Measurements from ENCODE around the gene ARHGAP22.

ARHGAP22 gene

DNA sequence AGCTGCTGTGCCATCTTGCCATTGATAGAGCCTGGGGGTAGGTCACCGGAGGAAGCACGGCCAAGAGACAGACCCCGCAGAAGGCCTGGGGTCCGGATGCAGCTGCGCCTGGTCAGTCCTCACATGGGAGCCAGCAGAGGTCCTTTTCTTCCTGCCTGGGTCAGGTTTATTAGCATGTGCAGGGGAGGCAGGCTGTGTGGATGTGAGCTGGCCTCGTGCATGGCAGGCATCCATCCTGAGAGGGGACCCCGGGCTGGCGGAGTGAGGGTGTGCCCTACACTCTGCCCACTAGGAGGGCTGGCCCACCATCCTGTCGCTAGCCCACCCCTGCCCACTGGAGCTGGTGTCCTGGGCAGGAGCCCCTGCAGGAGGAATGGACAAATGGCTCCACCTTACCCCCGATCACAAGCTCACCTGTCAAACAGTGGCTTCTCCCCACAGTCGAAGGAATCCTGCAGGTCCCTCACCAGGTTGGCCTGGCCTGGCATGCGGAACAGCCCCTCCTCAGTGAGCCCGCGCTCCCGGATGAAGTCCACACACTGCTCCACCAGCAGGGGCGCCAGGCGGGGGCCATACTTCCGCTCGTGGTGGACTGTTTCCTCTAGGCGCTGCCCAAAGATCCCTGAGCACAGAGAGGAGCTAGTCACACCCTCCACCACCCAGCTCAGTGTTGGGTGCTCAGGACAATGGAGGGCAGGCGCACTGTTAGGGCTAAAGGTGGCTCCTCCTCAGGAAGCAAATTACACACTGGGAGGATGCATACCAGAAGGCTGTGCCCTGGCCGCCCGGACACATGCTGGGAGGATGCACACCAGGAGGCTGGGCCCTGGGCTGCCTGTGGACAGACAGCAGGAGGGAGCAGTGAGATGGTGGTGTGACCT lies 145.4 kb downstream of the ARHGAP22 start:
- DNase-seq = no peak

DNA sequence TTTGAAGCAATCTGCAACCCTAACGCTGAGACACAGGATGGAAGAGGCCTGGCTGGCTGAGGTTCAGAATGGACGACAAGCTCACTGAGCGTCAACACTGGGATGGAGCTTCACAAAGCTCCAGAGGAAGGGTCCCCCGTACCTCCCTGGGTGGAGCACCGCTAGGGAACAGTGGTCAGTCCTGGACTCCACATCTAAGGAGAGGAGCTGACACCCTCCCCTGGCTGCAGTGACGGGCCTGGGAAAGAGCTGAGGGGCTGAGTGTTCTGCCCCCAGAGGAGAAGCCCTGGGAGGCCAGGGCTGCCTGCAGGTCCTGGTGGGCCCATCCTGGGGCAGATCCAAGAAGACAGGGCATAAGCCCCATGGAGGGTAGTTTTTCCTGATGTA lies 146.2 kb downstream of the ARHGAP22 start:
- no peak for DNase-seq

DNA sequence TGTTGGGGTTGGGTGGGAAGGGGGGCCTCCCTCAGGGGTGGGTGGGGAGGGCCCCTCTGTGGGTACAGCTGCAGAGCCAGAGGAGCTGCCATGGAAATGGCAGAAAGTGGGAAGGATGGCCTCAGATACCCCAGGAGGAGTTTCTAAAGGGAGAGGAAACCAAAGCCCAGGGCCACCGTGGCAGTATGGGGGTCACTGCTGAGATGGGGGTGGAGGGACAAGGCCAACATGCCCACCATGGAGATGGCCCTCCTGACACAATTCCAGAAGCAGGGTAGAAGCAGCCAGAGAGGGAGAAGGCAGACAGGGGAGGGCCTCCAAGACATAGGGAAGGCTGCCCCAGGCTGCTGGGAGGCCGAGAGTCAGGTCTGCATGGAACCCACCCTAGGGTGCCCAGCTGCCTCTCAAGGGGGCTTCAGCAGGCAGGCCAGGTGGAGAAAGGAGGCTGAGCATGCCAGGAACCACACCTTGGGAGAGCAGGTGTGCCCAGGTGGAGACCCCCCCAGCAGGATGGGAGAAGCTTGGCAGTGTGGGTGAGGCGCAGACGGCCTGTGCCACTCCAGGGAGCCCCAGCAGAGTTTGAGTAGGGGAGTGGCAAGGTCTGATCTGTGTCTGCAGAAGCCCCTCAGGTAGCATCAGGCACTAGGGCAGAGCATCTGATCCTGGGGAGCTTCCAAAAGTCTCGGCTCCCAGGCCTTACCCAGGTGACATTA lies 146.8 kb downstream of the ARHGAP22 start:
- DNase-seq = no peak

DNA sequence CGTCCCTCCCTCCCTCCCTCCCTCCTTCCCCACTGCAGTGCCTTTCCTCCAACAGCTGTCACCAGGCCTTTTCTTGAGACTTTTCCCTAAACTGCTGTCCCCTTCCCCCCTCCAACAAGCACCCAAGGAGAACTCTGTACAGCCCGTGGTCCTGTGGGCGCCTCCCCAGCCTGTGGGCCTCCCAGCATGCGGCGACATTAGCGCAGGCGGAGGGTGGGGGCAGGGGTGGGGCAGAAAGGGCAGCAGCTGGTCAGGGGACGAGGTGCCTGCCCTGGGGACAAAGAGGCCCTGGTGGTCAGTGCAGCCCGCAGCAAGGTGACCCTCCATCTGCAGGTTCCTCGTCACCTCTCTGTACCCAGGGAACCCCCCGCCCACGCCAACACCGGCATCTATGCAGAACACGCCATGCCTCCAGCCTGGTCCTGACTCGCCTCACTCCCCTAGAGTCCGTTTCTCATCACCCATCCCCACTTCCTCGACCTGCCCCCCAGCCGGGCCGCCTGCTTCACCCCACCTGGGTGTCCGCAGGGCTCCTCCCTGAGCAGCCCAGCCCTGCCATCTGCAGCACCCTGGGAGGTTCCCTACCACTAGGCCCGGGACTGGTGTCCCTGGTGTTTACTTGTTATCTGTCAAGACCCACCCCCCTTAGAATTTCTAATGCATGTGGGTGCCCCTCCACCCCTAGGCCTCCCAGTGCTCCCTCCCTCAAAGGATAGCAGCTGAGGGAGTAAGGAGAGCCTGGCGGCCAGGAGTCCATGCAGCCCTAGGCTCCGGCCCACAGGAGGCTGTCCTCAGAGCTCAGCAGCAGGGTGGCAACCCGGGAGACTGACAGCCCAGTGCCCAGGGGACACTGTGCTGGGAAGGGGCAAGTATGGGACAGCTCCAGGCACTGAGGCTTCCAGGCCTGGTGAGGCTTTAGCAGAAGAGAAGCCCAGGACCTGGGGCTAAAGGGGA lies 147.8 kb downstream of the ARHGAP22 start:
- no peak for DNase-seq

DNA sequence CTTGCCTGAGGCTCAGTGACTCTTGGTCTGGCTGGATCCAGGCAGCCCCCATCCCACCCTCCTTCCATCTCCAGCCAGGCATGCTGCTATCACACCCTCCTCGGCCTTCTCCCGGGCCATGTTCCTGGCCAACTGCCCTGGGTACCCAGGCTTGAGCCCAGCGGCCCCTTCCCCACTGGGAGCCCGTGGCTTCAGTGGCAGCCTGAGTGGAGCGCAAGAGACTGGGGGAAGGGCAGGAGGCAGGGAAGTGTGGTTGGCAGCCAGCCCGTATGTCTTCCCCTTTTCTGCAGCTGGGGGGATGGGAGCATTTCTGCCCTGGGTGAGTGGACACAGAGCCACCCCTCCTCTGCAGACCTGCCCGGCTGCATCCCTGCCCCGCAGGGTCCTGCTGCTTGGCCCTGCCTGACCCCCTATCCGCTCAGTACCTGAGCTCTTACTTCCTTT lies 148.5 kb downstream of the ARHGAP22 start:
- no peak for DNase-seq

DNA sequence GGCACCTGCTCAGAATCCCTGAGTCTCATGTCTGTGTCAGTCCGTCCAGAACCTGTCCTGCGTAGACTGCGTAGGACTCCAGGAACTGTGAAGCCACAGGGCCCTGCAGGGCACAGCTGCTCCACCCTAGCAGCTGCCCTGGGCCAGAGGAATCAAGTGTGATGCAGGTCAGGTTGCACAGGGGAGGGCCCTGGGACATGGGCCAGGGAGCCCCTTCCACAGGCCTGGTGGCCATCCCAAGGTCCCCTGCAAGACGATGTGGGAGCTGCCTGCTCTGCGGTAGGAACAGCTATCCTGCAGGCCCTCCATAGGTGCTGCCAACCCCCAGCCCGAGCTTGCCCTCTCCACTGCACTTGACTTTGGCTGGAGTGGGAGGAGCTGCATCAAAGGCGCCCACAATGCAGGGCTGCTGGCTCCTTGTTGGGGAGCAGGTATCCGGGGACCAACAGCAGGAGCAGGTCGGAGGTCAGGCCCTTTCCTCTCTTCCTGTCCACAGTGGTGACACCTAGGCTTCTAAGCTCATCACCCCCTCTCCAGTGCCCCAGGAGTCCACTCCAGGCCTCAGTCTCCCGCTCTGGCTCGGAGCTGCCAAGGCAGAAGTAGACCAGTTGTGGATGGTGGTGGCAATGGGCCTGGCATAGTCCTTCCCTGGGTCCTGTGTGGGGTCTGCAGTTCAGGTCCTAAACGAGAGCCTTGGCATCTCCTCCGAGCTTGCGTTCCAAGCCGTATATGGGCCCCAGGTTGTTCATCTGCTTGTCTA lies 149.3 kb downstream of the ARHGAP22 start:
- no peak for DNase-seq

DNA sequence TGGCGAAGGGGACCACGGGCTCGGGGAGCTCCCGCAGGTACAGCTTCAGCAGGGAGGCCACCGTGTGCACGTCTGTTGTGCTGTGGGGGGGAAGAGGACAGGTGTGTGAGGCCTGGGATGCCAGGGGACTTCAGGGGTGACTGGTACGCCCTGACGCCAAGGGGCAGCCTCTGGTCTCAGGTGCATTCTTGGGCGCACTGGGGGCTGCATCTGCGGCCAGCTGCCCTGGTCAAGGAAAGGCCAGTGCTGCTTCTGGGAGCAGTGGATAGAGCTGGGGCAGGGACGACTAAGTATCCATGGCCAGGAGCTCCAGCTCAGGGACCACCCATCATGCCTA lies 149.8 kb downstream of the ARHGAP22 start:
- no peak for DNase-seq

DNA sequence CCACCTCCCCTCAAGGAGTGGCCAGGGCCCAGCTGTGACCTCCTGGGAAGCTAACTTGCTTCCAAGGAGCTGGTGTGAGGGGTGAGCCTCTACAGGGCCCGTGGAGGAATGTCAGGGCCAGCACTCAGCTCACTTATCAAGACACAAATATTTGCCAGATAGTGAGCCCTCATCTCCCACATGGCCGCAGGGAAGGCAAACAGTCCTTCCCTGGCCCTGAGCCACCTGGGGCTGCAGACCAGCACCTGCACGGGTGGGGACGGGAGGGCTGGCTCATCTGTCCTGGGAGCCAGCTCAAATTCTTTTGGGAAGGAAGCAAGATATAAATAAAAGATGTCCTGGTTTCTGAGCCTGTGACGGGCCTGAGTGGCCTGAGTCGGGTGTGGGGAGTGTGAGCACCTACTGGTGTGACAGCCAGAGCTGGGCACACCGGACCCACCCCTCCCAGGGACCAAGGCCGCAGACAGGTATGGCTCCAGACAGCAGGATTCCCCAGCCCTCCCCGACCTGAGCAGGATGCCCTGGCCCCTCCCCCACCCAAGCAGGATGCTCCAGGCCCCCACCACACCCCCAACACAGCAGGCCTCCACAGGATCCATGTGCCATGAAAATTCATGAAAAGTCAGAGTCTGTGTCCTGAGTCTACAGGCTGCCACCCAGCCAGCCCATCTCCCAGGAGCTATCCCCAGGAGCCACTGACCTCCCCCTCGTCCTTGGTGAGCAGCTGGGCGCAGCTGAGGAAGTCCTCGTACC lies 150.4 kb downstream of the ARHGAP22 start:
- DNase-seq = no peak

DNA sequence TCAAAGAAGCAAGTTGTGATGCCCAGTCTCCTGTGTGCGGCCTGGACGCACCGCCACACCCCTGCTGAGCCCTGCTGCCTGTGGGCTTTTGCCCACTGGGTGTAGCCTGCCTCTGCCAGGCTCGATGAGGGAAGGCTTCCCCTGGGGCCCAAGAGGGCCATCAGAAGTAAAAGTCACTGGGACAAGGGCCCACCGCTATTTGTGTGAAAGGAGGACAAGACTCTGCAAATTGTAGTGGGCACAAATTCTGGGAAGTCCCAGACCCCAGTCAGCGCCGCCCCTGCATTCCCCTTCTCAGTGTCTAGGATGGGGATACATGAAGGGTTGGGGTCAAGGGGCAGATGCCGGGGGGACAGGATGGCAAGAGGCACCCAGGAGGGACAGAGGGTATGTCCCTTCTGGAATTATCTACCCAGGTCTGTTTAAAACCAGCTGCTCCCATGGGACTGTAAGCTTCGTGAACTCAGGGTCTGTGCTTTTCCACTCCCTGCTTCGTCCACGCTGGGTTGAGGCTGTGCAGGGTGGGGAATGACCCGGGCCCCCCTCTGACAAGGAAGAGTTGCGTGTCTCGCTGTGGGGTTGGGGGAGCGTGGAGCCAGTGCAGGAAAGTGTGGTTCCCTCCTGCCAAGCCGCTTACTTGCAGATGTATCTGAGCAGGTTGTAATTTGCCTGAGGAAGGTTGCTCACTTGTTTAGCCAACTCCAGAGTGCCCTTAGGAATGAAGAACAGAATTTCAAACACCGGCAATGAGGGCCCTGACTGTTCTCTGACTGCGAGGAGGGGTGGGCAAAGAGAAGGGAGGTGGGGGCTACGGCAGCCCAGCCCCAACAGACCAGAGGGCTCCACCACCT lies 151.2 kb downstream of the ARHGAP22 start:
- no peak for DNase-seq

DNA sequence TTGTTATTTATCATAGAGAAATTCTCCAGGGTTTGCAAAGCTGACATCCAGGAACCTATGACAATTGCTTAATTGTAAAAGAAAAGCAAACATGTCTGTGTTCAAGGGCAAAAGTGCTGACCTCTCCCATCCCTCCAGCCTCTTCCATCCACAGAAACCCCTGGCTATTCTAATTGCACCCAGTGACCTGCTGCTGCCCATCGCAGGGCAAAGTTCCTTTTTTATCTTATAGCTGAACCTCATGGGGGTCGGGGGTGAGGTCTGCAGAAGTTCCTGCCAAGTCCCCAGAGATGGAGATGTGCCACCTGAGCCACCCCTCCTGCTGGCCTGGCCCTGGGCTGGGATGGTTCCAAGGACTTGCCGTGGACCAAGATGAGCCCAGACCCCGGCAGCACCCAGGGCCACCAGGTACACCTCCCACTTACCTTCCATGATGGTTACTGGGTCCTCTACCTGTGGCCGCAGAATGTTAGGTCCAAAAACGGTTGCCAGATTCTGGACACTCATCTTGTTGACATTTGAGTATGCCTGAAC lies 151.9 kb downstream of the ARHGAP22 start:
- no peak for DNase-seq

DNA sequence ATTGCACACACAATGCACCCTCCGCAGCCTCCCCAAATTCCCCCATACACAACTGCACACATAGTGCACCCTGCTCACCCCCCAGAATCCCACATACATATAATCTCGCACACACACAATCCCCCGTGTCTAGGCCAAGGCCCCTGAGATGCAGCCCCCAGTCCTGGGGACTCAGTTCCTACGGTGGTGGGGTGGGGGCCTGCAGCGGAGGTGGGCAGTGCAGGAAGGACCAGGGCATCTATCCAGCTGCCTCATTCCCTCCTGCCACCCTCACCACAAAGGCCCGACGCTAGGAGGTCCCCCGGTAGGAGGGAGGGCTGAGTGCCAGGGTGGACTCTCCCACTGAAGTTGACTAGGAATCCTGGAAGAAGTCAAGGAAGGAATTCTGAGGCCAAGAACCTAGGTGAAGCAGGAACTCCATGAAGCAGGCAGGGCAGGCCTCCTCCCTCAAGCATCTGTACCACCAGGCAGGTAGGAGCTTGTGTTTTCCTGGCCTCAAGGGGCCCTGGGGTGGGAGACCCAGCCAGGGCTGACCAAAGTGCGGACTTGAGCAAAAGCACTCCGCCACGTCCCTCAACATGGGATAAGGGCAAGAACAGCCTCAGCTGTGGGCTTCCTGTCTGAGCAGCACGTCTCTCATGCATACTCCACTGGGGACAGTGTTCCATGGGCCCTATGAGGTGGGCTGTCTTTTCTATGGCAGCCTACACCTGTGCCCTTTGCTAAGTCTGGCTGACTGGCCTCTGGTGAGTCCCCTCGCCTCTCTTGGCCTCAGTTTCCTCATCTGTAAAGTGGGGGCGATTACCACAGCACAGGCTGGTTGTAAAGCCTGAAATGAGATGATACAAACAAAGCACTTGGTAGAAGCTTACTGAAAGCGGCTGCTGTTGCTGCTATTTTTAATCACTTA lies 152.6 kb downstream of the ARHGAP22 start:
- DNase-seq = no peak

DNA sequence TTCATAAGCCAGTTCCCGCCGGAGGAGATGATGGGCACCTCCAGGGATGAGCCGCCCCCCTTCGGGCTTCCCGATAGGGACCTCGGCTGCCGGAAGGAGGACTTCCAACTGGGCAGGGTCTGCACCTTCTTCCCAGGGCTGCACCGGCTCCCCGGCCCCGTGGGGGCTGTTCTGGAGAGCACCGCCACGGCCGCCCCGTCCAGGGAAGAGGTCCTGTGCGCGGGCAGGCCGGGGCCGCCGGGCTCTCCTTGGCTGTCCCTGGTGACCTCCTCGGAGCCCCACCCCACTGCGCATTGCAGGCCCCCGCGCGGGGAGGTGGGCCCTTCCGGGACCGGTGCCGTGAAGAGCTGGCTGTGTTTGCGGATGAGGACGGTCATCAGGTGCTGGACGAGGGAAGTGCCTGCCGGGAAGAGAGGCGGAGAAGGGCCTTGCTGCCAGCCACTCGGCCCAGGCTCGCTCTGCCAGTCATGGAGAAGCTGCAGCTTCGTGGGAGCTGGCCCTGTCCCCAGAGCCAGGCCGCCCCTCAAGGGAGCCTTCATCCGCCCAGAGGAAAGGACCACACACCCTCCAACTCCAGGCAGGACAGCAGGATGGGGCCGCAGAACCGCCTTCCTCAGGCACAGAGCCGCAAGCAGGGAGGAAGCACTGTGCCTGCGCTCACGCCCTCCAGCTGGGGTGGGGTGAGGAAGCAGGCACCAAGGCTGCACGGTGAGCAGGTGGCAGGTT lies 154.0 kb downstream of the ARHGAP22 start:
- DNase-seq = no peak

DNA sequence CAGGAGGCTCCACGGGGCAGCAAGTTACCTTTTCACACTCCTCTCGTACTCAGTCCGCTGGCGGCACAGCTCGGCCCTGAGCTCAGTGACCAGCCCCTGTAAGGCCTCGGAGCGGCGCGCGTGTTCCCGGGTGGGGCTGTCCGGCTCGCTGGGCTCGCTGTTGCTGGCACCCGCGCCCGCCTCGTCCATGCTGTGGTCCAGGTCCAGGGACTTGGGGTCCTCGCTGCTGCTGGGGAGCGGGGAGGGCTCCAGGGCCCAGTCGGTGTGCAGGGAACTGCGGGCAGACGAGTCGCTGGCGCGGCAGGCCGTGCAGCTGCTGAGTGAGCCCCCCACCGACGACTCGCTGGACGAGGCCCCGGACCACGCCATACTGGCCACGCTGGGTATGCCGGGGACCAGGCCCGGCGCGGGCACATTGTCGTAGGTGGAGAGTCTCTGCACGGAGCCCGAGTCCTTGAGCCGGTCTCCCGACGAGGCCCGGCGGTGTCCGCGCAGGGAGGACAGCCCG lies 154.6 kb downstream of the ARHGAP22 start:
- no peak for DNase-seq

DNA sequence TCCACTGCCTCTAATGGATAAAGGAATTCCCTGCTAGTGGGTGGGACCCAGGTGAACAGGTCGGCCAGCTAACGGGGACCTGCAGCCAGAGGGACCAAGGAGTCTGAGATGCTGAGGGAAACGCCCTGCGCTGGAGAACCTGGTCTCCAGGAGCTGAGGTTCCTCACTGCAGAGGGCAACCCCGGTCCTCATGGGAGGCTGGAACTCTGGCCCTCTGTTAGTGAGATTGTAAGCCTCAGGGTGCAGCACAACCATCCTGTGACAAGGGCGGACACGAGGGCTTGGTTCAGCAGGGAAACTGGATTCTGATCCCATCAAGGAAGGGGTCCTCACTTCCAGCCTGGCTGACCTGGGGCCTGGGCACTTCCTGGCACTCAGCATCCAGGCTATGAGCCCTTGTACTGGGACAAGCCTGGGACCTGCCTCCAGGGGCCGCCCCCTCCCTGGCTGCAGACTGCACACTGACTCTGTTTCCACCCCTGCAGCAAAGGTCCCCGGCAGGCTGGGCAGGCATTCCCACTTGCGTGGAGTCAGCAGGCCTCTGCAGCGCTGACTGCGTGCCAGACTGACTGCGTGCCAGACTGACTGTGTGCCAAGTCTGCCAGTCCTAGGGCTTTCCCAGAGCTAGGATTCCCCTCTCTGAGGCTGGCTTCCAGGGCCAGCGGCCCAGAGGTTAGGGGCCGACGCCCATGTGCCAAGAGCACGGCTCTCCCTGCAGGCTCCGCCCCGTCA lies 155.2 kb downstream of the ARHGAP22 start:
- DNase-seq = no peak

DNA sequence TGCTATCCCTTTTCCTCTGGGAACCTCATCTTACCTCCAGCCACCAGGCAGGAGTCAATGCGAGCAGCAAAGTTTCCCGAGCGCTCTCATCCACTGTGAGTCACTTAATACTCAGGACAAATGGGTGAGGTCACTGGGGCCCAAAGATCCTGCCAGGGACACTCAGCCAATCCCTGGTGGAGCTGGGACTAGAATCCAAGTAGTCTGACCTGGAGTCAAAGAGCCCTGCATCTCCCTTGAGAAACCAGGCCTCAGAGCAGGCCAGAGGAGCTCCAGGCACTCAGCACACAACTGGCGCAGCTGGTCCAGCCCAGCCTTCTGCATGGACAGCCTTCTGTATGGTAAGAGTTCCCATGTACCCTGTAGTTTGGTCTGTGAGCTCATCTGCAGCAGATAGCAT lies 156.1 kb downstream of the ARHGAP22 start:
- no peak for DNase-seq

DNA sequence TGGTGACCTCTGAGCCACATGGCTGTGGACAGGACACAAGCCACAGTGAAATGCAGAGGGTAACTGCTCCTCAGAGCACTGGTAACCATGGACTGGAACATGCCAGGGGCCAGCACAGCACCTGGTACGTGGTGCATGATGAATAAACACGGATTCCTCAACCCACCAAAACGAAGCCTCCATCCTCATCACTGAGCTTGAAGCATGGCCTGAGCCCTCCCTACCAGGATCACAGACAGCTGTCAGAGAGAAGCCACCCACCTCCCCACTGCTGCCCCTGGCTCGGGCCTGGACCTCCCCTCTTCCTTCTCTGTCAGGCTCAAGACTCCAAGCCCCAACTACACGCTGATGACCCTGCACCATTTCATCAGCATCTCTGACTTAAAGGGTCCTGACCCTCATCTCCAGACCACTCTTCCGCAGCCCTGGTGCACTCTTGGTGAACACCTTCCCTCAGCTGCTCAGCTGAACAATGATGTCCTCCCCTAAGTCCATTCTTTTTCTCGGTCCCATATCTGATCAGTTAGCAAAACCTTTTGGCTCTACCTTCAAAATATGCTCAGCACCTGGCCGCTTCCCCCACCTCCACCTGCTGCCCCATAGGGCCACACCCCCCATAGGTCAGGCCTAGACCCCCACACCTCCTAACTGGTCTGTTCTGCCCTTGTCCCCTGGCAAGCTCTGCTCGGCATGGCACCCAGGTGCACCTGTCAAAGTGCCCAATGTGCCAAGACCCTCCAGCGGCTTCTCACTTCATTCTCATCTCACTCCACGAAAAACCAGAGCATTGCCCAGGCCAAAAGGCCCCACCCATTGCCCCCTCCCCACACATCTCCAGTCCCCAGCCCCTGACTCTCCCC lies 157.3 kb downstream of the ARHGAP22 start:
- no peak for DNase-seq

DNA sequence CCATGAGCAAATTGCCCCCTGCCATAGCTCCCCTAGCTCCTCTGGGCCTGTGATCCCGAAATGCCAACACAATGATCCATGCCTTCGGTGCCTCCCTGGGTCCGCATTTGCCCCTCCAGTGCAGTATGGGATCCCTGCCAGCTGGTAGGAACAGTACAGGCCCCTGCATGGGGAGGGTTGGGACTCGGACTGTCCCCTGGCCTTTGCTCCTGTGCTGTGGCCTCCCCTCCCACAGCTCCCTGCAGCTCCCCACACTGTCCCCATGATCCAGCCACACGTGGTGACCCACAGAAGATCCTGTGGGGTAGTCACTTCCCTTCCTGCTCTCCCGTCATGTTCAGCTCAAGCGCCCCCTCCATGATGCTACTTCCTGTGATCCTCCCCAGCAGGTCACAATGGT lies 158.1 kb downstream of the ARHGAP22 start:
- no peak for DNase-seq

All from amniotic stem cell (primary cell).